GM19238 (cell line): ENCODE measurements around the gene FAT1.

Source experiments
- DNase-seq: peaks from one replicate; pipeline ENCODE4 v3.0.0; 2011; ENCODE audit warnings: low spot score; ENCODE audit not compliant: insufficient read length

The FAT1 gene

DNA sequence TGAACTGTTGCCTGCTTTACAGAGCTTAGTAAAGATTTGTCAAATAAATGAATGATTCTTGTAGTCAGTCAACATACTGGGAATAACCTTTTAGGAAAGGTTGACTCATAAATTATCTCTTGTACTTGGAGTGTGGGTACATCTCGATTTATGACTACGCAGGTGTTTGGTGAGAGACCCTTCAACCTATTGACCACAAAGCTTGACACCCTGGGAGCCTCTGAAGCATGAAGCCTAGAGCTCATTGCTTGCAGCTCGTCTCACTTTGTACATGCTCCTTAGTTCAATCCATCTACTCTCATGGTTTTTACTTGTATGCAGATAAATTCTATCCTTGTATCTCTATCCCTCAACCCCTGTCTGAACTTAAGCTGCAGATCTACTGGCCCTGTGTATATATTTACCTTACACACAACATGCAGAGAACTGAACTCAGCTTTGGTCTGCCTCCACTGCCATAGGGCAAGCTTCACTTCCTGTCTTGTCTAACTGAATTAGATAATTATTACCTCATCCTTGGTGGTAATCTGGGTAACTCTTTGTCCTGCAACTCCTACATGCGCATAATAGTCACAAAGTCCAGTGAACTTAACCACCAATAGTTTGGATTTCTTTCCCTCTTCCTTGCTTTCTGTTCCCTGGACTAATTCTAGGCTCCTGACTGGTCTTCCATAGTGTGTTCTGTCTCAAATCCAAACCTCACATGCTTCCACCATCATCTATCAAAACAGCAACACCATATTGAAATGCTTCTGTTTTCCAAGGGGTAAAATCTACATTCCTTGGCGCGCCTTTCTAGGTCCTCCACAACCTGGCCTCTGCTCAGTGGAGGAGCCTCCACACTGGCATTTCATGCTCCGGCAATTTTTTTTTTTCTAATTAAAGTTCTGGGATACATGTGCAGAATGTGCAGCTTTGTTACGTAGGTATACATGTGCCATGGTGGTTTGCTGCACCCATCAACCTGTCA lies 32.2 kb upstream of the FAT1 start:
- no peak for DNase-seq

DNA sequence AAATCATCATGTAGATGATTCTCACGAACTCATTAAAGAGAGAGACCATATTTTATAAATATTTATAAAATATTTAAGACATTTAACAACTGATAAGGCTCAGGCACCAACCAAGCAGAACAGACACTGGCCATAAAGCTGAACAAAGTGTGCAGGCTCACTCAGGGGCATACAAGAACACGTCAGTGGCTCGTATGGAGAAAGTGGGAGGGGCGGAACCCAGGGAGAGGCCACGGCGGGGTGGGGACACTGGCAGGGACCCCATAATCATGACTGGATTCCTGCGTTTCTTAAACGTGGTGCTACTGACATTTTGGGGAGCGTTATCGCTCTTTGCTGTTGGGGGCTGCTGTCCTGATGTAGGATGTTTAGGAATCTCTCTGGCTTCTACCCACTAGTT lies 31.3 kb upstream of the FAT1 start:
- no peak for DNase-seq

DNA sequence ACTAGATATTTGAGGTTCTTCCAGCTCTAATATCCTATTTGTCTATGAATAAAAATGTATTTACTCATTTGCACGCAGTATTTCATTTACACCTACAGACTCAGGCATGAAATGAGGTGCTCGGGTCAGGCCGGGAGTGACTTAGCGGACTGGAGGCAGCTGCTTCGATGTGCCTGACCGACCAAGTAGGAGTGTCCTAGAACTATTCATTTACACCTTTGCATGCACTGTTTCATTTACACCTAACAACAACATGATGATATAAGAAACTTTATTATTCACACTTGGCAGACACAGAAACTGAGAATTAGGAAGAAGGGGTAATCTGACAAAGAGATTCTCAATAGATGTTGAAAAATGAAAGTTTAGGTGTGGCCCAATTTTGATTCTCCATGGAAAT lies 28.7 kb upstream of the FAT1 start:
- DNase-seq, result no peak

DNA sequence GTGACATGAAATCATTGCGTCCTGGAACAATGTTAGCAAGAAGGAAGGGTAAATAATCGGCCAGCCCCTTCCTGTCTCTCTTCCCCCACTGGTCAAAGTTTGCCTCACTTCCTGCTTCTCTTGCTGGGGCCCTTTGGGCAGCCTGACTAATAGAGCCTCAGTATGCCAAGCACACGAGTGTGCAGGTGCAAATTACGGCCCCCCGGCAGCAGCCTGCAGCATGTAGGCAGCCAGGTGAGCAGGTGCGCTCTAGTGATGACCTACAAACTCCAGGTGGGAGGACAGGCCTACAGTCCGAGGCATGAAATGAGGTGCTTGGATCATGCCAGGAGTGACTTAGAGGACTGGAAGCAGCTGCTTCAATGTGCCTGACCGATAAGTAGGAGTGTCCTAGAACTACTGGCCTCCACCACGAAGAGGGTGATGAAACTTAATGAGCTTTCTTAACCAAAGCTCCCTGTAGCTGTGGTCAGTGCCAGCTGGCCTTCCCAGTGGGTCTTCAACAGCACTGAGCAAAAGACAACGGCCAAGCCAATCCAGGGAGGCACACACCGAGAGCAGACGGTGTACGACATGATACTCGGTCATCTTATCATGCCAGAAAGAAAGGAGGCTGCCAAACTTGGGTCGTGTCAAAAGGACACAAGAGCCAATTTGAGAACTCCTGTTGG lies 26.1 kb upstream of the FAT1 start:
- no peak for DNase-seq

DNA sequence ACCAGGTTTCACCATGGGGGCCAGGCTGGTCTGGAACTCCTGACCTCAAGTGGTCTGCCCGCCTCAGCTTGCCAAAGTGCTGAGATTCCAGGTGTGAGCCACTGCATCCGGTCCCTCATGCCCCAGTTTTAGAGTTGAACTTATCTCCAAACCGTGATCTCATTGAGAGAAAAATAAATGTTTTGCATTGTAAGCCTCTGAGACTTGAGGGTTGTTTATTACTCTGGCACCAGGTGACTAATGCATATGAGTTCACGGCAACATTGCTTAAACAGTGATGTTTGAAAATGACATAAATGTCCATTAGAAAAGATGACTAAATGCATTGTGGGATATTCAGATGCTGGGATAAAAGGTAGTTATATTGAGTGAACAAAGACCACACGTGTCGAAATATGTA lies 22.9 kb upstream of the FAT1 start:
- no peak for DNase-seq

DNA sequence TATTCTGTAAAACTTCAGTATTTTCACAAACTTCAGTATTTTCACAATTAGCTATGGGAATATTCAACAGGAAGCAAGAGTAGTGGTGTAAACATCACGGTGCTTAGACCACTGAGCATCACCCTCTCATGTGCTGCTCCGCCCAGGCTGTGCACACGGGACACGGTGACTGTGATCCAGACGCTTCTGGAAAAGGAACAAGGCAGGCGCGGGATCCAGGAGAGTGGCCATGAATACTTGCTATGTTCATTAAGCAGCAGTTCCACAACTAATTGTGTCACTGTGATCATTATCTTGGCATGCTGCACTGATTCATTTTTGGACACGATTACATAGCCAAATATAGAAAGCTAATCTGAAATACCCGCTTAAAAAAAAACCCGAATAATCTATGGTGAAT lies 19.6 kb upstream of the FAT1 start:
- DNase-seq, result no peak

DNA sequence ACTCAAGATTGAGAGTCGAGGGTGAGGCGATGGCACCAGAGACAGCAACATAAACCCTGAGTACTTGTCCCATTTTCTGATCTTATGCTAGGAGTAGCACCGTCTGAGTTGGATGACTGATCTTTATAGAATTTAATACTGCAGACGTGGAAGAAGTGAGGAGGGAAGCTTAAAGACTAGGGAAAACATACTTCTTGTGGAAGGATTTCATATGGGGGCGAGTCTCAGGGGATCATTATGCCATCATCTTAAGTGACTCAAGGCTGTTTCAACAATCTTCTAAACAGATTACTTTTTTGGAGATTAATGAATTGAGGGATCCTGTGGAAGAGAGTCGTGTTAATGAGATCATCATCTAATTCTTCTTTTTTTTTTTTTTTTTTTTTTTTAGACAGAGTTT lies 17.2 kb upstream of the FAT1 start:
- no peak for DNase-seq

DNA sequence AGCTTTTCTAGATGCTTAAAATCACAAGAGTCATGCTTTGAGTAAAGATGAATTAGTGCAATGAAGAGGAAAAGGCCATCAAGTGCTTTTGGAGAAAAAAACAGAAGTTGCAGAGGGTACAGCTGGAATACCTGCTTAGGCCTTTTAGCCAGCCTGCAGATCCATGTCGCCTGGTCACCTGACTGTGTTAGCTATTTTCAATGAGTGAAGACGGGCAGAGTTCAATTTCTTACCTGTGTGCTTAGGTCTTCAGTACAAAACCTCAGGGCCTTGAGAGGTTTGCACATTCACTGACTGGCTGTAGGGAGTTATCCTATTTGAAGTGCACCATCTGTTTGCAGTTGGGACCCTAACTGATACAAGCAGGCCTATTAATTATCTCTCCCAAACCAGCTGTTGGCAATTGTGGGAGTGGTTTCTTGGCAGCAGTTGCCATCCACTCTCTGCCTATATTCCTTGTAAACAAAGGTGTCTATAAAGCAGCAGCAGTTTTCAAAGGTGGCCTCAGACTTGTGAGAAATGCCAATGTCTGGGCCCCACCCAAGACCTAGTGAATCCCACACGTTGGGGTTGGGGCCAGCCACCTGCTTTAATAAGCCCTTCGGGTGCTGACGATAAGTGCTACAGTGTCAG lies 16.3 kb upstream of the FAT1 start:
- no peak for DNase-seq

DNA sequence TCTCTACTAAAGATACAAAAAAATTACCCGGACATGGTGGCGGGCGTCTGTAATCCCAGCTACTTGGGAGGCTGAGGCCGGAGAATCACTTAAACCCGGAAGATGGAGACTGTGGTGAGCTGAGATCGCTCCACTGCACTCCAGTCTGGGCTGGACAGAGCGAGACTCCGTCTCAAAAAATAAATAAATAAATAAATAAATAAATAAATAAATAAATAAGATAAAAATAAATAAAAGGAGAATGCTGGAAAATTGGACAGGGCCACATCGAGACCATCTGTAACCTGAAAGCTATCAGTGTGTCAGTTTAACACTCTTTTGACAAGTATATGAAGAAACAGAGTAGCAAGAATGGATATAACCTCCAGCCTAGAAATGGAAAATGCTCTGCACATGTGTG lies 15.7 kb upstream of the FAT1 start:
- DNase-seq, result no peak

DNA sequence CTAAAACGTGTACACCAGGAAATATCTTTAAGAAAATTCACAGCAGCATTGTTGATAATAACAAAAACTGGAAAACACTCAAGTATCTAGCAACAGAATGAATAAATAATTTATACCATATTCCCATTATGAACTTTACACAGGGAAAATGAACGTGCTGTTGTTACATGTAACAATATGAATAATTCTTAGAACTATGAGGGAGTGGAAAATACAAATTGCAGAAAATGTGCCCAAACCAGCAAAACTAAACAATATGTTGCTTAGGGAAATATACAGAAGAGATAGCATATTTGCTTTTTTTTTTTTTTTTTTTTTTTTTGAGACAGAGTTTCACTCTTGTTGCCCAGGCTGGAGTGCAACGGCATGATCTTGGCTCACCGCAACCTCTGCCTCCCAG lies 14.8 kb upstream of the FAT1 start:
- no peak for DNase-seq

DNA sequence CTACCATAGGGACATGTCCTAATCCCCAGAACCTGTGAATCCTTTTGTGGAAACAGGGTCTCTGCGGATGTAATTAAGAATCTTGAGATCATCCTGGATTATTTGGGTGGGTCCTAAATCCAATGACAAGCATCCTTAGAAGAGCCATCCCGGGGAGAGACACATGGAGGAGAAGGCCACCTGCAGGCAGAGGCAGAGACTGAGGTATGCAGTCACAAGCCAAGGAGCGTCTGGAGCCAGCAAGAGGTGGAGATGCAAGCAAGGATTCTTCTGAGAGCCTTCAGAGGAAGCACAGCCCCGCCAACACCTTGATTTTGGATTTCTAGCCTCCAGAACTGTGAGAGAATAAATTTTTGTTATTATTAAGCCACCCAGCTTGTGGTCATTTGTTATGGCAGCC lies 13.8 kb upstream of the FAT1 start:
- DNase-seq, result no peak

DNA sequence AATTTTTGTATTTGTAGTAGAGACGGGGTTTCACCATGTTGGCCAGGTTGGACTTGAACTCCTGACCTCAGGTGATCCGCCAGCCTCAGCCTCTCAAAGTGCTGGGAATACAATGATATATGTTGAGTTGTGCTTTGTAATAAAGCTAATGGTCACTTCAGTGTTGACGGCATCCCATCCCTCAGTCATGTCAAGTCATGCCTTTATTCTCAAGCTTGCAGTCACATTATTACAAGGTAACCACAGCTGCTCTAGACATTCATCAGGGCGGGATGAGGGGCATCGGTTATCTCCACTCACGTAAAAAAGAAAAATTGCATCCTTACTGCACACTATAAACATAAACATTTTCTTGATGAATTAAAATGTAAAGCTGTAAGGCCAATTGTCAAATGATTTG lies 12.8 kb upstream of the FAT1 start:
- no peak for DNase-seq

DNA sequence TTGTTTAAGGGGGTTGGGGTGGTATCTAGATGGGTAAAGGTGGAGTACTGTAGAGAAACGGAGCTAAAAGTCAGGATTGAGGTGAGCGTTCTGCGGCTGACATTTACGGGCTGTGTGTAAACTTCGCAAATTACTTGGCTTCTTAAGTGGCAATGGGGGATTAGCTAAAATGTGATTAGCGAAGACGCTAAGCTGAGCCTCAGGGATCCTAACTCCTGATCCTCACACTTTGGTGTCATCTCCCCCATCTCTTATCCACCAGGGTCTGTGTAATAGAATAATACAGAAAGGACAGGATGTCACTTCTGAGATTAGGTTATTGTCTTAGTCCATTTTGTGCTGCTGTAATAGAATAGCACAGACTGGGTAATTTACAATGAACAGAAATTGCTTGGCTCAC lies 10.6 kb upstream of the FAT1 start:
- no peak for DNase-seq

DNA sequence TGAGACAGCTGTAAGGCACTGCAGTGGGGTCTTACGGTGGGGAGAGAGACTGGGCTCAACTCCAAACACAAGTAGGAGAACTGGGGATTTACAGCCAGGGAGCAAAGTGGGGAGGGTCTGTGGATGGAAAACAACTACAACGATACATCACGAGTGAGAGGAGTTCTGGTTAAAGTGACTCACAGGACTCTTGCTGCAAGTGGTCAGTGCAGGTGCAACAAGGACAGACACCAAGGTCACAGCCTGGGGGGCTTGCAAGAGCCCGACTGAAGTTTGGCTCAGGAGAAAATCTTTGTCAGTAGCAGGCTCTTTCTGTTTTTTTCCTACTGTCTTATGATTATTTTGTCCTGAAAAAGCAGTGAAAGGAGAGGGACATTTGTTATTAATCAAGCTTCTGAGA lies 10.1 kb upstream of the FAT1 start:
- DNase-seq, result no peak

DNA sequence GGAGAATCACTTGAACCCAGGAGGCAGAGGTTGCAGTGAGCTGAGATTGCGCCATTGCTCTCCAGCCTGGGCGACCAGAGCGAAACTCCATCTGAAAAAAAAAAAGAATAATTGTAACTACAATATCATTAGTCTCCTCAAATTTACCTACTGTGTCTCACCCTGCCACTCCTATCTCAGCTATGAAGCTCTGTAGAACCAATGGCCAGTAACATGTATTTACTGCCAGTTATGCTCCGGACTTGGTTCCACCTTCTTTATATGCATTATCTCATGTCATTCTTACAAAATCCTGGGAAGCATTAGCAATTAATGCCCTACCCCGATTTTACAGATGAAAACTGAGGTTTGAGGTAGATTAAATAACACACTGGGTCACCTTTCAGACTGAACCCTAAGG lies 7.0 kb upstream of the FAT1 start:
- no peak for DNase-seq

DNA sequence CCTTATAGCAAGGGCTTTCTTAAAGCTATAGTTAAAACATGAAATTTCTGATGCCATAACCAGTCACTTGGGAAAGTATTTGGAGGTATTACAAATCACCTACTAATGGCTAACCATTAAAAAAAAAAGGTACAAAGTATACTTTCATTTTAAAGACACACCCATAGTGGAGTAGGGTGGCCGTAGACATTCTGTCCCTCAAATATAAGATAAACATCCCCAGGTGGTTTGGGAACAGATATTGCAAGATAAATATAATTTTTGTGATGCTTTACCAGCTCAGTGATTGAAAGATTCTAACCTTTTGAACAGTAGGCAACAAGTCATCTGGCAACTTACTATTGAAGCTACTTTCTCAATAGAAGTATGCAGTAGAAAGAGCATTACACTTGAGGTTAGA lies 6.2 kb upstream of the FAT1 start:
- DNase-seq, result no peak

DNA sequence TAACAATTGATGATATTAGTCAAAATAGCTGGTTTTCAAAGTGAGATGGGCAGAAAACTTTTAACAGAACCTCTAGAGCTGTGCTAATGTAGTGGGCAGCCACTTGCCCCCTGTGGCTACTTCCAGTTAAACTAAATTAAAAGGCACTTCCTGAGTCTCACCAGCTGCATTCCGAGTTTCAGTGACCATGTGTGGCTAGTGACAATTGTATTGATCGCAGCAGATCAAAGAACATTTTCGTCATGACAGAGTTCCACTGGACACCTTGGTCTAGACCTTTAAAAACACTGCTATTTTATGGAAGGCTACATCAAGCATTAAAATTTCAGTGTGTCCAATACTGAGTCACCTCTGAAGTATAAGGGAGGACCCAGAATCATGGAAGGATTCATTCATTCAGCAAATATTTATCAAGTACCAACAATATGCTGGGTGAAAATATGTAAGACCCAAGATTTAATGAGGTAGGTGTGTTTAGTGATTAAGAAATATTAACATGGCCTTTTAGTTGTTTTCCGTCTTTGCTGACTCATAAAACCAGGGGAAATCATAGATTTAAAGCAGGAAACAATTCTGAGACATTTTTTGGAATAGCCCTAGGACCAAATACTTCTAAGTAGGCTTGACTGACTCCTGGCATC lies 5.1 kb upstream of the FAT1 start:
- no peak for DNase-seq

DNA sequence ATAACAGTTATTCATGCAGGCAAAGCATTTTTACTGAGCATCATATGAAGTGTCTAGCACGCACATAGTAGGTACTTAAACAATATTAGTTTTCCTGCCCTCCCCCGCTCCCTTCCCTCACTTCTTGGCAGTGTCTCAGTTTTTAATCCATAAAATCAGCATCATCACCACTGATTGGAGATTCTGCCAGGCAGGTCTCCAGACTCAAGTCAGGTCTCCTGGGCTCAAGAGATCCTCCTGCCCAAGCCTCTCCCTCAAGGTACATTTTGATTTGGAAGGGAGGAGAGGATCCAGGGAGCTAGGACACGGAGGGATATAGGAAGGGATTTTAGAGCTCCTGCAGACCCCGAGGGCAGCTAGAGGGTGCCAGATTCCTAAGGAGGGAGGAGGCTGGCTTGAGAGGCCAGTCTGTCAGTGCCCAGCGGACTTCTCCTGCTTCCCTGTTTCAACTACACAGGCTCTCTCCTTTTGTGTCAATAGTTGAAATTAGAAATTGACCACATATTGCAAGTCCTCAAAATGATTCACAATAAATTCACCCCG lies 4.4 kb upstream of the FAT1 start:
- DNase-seq, result no peak

DNA sequence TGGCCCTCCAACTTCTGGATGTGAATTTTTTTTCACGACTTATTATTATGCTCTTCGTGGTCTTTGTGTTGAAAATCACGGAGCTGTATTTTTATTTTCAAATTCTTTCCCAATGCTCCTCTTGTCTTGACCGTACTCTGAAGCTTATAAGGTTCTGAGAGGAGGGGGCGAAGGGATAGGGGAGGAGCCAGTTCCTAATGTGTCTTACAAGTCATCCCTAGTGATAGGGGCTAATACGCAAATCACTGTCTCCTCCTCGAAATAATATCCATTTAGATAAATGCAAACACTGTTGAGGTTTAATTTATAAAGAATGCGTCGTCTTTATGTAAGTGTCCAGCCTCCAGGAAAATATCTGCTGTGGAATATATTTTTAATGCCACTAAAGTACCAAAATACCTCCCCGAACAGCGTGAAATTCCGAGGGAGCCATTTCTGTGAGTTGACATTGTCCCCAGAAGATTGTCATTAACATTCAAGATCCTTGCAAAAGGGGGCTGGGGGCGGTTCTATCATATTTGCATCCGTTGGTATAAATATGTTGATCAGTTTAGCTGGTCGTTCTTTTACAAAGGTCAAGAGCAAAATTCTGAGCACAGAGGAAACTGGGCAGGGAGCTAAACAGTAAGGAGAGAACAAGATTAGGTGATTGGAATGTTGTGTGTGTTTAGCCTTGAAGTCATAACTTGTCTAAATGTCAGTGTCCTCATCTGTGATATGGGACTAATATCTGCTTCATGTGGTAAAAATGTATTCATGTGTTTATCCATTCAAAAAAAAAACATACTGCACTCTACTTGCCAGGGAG lies 3.7 kb upstream of the FAT1 start:
- no peak for DNase-seq

DNA sequence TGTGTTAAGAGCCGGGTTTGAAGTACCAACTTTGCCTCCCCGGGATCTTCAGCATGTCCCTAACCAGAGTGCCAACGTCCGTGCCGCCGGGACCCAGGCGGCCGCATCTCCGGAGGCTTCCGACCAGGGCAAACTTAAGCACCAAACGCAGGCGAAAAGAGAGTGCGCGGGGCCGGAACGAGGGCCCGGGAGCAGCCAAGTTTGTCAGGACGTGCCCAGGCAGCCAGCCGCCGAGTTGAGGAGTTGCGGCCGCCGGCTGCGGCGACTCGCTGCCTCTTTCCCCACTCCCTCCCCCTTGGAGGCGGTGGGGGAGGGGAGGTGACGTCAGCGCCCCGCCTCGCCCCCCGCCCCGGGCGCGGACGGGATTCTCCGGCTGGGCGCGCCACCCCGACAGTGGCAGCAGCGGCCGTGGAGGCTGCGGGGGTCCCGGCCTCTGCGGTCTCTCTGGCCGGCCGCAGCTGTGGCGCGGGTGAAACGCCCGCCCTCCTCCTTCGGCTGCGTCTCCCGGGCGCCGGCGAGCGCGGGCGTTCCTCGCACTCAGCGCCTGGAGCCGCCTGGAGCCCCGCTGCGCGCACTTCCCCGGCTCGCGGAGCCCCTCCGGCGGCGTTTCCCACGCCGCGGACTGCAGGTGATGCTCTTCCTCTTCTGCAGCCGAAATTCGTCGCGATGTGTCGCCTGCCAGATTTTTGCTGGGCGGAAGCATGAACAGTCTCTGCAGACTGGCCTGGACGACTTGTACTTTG lies 2.9 kb upstream of the FAT1 start:
- DNase-seq, result no peak
